GM19023 (cell line): ENCODE data around the gene HOOK2.
"Not testable (repeated sequence)": the region's sequence is repeated elsewhere in the genome, so short reads cannot be mapped to it uniquely, and the experiment has no call there.

ENCODE experiments used
- ATAC-seq: cut with Tn5 transposase; IDR thresholded peaks from one replicate; pipeline ENCODE4 v1.9.1; 2021; ENCODE audit warnings: mild to moderate bottlenecking, moderate library complexity; ENCODE audit not compliant: unreplicated experiment

HOOK2 gene

GRCh38 chr19:12774588-12775555 lies at the start of gene HOOK2:
HOOK2 (minus strand) TSS chr19:12775552; CDS start chr19:12775449, 103 bp downstream.
- ATAC-seq, result peak; percentile 6

GRCh38 chr19:12821761-12822160 lies 46.4 kb upstream of the HOOK2 start:
- no peak for ATAC-seq

GRCh38 chr19:12817810-12818209 lies 42.5 kb upstream of the HOOK2 start:
- ATAC-seq, result not testable (repeated sequence)

GRCh38 chr19:12817188-12817587 lies 41.8 kb upstream of the HOOK2 start:
- not testable (repeated sequence) for ATAC-seq

- no peak for ATAC-seq
Measured at GRCh38 chr19:12815088-12815487, 39.7 kb upstream of the HOOK2 start.

GRCh38 chr19:12806242-12807081 lies 31.1 kb upstream of the HOOK2 start, which contains the start of gene RNASEH2A:
RNASEH2A (plus strand) TSS chr19:12806584; CDS start chr19:12806674, 90 bp downstream.
- ATAC-seq, result peak; percentile 83

GRCh38 chr19:12804051-12804450 lies 28.7 kb upstream of the HOOK2 start:
- no peak for ATAC-seq

- ATAC-seq, result no peak
Measured at GRCh38 chr19:12802267-12803106, 27.1 kb upstream of the HOOK2 start.

- no peak for ATAC-seq
Measured at GRCh38 chr19:12801466-12802266, 26.3 kb upstream of the HOOK2 start, which contains the start of the genes PRDX2 and THSD8. PRDX2 (minus strand) TSS chr19:12801800; CDS start chr19:12801261, 539 bp downstream. THSD8 (plus strand) TSS chr19:12802069; CDS start chr19:12802072, 3 bp downstream.

- ATAC-seq, result no peak
Measured at GRCh38 chr19:12800923-12801465, 25.6 kb upstream of the HOOK2 start.

GRCh38 chr19:12800466-12800770 lies 25.1 kb upstream of the HOOK2 start:
- no peak for ATAC-seq

GRCh38 chr19:12799742-12800465 lies 24.6 kb upstream of the HOOK2 start:
- no peak for ATAC-seq

- not testable (repeated sequence) for ATAC-seq
Measured at GRCh38 chr19:12797607-12798006, 22.3 kb upstream of the HOOK2 start.

- ATAC-seq, result no peak
Measured at GRCh38 chr19:12797141-12797587, 21.8 kb upstream of the HOOK2 start.

GRCh38 chr19:12796146-12797071 lies 21.1 kb upstream of the HOOK2 start:
- no peak for ATAC-seq

GRCh38 chr19:12794971-12795381 lies 19.6 kb upstream of the HOOK2 start:
- no peak for ATAC-seq

- ATAC-seq, result no peak
Measured at GRCh38 chr19:12794196-12794941, 19.0 kb upstream of the HOOK2 start.
